A673 (cell line): ENCODE measurements around the gene CGREF1.
"Not testable (repeated sequence)": the region's sequence is repeated elsewhere in the genome, so short reads cannot be mapped to it uniquely, and the experiment has no call there.

ENCODE experiments used
- CTCF ChIP-seq: fragments of 300-800, 200-600 bp; sonication (generic); conservative IDR thresholded peaks from 2 replicates; pipeline ENCODE4 v1.5.1; 2017; ENCODE audit warnings: low read depth, mild to moderate bottlenecking, antibody characterized with exemption, low read length, moderate library complexity, mixed read lengths
- EZH2 ChIP-seq: fragments of 200-600 bp; sonication (generic); IDR thresholded peaks from 2 replicates; pipeline ENCODE4 v1.6.1; 2017; ENCODE audit warnings: borderline replicate concordance, low read depth, mild to moderate bottlenecking, mixed read lengths, antibody characterized with exemption, low read length; ENCODE audit not compliant: poor library complexity, severe bottlenecking

DNA sequence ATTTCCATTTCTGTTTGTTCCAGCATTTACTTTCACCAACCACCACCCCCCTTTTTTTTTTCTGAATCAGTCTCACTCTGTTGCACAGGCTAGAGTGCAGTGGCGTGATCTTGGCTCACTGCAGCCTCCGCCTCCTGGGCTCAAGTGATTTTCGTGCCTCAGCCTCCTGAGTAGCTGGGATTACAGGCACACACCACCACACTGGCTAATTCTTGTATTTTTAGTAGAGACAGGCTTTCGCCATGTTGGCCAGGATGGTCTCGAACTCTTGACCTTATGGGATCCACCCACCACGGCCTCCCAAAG, 43.4 kb downstream of the CGREF1 start:
- not testable (repeated sequence) for TF ChIP-seq EZH2, CTCF
